Measurements from ENCODE around the gene TPRX1. TPM values are rescaled to one million over a fixed set of nuclear protein-coding genes. Genes with fewer than 3 reads are reported as not detected.

The TPRX1 gene
- total RNA-seq, 1 donor from 2014 or later: not detected

DNA sequence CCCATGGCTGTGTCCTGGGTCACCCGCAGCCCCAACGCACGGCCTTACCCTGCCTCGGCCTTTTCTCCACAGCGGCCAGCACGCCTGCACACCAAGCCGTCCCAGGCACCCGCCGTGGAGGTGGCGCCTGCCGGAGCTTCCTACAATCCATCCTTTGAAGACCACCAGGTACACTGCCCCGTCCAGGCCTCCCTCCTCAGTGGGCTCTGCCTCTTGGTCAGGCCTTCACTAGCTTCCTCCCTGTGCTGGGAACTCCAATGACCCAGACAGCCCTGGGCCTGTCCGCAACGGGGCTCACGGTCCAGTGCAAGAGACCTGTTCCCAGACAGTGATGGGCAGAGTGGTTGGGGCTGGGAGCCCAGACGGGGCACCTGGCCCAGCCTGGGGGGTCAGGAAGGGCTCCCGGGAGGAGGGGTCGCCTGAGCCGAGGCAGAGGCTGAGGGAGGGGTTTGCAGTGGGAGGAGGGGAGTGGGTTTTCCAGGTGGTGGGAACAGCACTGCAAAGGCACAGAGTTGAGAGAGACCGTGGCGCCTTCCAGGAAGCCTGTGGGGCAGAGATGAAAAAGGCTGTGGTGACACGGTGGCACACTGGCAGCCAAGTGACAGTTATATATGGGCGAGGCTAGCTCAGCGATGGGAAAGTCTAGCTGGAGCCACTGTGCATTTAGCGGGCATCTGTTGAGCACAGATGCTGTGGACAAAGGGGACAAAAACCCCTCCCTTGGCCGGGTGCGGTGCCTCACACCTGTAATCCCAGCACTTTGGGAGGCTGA is 51.7 kb downstream of the TPRX1 start:
- TF ChIP-seq, protein P1, sequence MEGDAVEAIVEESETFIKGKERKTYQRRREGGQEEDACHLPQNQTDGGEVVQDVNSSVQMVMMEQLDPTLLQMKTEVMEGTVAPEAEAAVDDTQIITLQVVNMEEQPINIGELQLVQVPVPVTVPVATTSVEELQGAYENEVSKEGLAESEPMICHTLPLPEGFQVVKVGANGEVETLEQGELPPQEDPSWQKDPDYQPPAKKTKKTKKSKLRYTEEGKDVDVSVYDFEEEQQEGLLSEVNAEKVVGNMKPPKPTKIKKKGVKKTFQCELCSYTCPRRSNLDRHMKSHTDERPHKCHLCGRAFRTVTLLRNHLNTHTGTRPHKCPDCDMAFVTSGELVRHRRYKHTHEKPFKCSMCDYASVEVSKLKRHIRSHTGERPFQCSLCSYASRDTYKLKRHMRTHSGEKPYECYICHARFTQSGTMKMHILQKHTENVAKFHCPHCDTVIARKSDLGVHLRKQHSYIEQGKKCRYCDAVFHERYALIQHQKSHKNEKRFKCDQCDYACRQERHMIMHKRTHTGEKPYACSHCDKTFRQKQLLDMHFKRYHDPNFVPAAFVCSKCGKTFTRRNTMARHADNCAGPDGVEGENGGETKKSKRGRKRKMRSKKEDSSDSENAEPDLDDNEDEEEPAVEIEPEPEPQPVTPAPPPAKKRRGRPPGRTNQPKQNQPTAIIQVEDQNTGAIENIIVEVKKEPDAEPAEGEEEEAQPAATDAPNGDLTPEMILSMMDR (IDR thresholded peaks at IDR 0.05; ENCODE audit: insufficient read depth, low read length, poor library complexity, severe bottlenecking): no peak
- peaks cover 6% of the 10 kb centered on the region for H3K36me3 ChIP-seq (ENCODE audit: control insufficient read depth, insufficient read depth, low read length)

More for the DNA sequence above, 51.7 kb downstream of the TPRX1 start:
- no peak for DNase-seq (ENCODE audit: low read depth)
- Histone ChIP-seq H3K27me3 (ENCODE audit: control insufficient read depth, insufficient read depth, low read length) (no peaks in the 10 kb centered on the region), H3K4me3 (ENCODE audit: low read depth, low read length) (no peak overlapping the region)

Other genes with a start within 250 kb of the TPRX1 start
- not detected in 2 replicates for gene ZNF541, start 231.4 kb downstream of the TPRX1 start, total RNA-seq
- 11.2 and 13.8 TPM in 2 replicates for gene BICRA, start 195.4 kb downstream of the TPRX1 start, total RNA-seq
- gene EHD2, start 91.1 kb downstream of the TPRX1 start, total RNA-seq: 32.5 and 37.4 TPM in 2 replicates
- gene NOP53, start 59.0 kb downstream of the TPRX1 start, total RNA-seq: 358 and 380 TPM in 2 replicates
- gene SELENOW, start 25.8 kb downstream of the TPRX1 start, total RNA-seq: 166 and 233 TPM in 2 replicates
- gene CRX, start 17.4 kb upstream of the TPRX1 start, total RNA-seq: not detected in 2 replicates
- gene TPRX2, start 54.7 kb upstream of the TPRX1 start, total RNA-seq: not detected in 2 replicates
- gene SULT2A1, start 81.8 kb upstream of the TPRX1 start, total RNA-seq: not detected in 2 replicates
- not detected in 2 replicates for gene BSPH1, start 187.6 kb upstream of the TPRX1 start, total RNA-seq
- gene ELSPBP1, start 190.1 kb upstream of the TPRX1 start, total RNA-seq: not detected in 2 replicates
- gene CABP5, start 239.5 kb upstream of the TPRX1 start, total RNA-seq: not detected in 2 replicates

Measured in kidney epithelial cell (primary cell).